Chondrocyte (in vitro differentiated cells): ENCODE results near the gene PROM1. TPM values are rescaled to one million over a fixed set of nuclear protein-coding genes. Genes with fewer than 3 reads are reported as not detected.

Source experiments
- DNase-seq: peaks from one replicate; pipeline ENCODE4 v3.0.0; 2021; ENCODE audit warnings: mixed read lengths, low spot score
- H3K27ac Mint-ChIP-seq: one replicate; pipeline ENCODE4 v1.8.0; 2021; ENCODE audit warnings: mild to moderate bottlenecking, moderate library complexity, mixed read lengths; ENCODE audit not compliant: unreplicated experiment
- H3K27me3 Mint-ChIP-seq: 2 replicates; pipeline ENCODE4 v1.8.0; 2021; ENCODE audit warnings: low read depth, mixed read lengths
- H3K36me3 Mint-ChIP-seq: 2 replicates; pipeline ENCODE4 v1.8.0; 2021; ENCODE audit warnings: low read depth, mixed read lengths
- H3K4me1 Mint-ChIP-seq: 2 replicates; pipeline ENCODE4 v1.8.0; 2021; ENCODE audit warnings: low read depth, mild to moderate bottlenecking, mixed read lengths
- H3K4me3 Mint-ChIP-seq: one replicate; pipeline ENCODE4 v1.8.0; 2021; ENCODE audit warnings: mild to moderate bottlenecking, moderate library complexity, mixed read lengths; ENCODE audit not compliant: unreplicated experiment
- H3K9me3 Mint-ChIP-seq: 2 replicates; pipeline ENCODE4 v1.8.0; 2021; ENCODE audit warnings: low read depth, mixed read lengths
- CTCF ChIP-seq: fragments of 200-600 bp; sonication (generic); IDR thresholded peaks from 2 replicates; pipeline ENCODE4 v1.5.0; 2021; ENCODE audit warnings: antibody characterized with exemption, mild to moderate bottlenecking, moderate library complexity
- total RNA-seq: library from RNA; stranded (reverse); gene quantifications from 3 replicates; pipeline ENCODE4 v1.2.1, GENCODE V29; 2021

PROM1 gene
- total RNA-seq, 1 donor from 2014 or later: 0.10 TPM

- Mint-ChIP-seq H3K4me1 (no peaks in the 10 kb centered on the region), H3K9me3 (no peaks in the 10 kb centered on the region), H3K36me3 (no peaks in the 10 kb centered on the region), H3K27ac (no peak overlapping the region), H3K27me3 (peaks cover 47% of the 10 kb centered on the region), H3K4me3 (no peak overlapping the region)
- no peak for DNase-seq
- TF ChIP-seq CTCF: no peak
These were observed 26.4 kb upstream of the PROM1 start for GRCh38 chr4:16110199-16110598.

DNA sequence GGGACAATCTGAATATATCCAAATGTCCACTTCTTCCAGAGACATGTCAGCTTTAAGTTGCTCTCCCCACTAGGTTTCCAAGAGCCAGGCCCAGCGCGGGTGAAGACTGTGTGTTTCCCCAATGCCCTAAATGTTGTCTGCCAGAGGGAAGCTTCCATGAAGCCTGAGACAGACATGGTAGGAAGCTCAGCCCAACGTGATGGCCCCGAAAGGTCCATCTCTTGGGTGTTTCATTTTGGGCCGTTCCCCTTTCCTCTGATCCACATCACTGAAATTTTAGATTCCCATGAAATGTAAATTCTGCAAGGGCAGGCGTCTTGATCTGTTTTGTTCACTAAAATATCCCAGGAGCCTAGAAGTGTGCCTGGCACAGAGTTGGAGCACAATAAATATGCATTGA is 25.4 kb upstream of the PROM1 start:
- H3K27me3 Mint-ChIP-seq: peaks cover 41% of the 10 kb centered on the region
- no peak for TF ChIP-seq CTCF
- no peak overlapping the region for H3K27ac Mint-ChIP-seq
- no peak for DNase-seq
- no peaks in the 10 kb centered on the region for H3K4me1 Mint-ChIP-seq
- H3K9me3 Mint-ChIP-seq: no peaks in the 10 kb centered on the region
- H3K4me3 Mint-ChIP-seq: no peak overlapping the region
- no peaks in the 10 kb centered on the region for H3K36me3 Mint-ChIP-seq

DNA sequence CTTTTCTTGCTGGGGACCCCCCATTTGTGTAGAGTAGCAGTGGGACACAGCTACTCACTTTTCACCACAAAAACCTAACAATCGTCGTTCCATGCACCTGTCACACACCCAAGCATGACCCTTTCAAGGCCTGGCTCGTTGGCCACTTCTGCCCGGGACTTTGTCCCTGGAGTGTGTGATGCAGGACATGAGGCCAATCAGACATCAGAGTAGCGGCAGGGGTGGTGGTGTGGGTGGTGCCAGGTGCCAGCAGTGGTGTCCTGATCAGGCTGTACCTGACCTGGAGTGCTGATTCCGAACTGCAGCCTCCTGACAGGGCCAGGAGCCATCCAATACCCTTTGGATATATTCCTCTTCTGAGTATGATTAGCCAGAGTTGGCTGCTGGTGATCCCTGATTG is 23.1 kb upstream of the PROM1 start:
- no peak for DNase-seq
- Mint-ChIP-seq H3K27me3 (peaks cover 47% of the 10 kb centered on the region), H3K4me3 (no peak overlapping the region), H3K9me3 (no peaks in the 10 kb centered on the region), H3K27ac (no peak overlapping the region), H3K4me1 (no peaks in the 10 kb centered on the region), H3K36me3 (no peaks in the 10 kb centered on the region)
- TF ChIP-seq CTCF: no peak

- Mint-ChIP-seq H3K36me3 (no peaks in the 10 kb centered on the region), H3K27ac (no peak overlapping the region), H3K9me3 (no peaks in the 10 kb centered on the region), H3K4me3 (no peak overlapping the region), H3K27me3 (peaks cover 49% of the 10 kb centered on the region), H3K4me1 (no peaks in the 10 kb centered on the region)
- TF ChIP-seq CTCF: no peak
- no peak for DNase-seq
These were observed 20.7 kb upstream of the PROM1 start for GRCh38 chr4:16104520-16104919.

- Mint-ChIP-seq H3K36me3 (no peaks in the 10 kb centered on the region), H3K27ac (no peak overlapping the region), H3K27me3 (peaks cover 52% of the 10 kb centered on the region), H3K4me1 (no peaks in the 10 kb centered on the region), H3K9me3 (no peaks in the 10 kb centered on the region), H3K4me3 (no peak overlapping the region)
- TF ChIP-seq CTCF: no peak
- no peak for DNase-seq
These were observed 18.5 kb upstream of the PROM1 start for GRCh38 chr4:16102356-16102755.
